ENCODE measurements around the gene MAF. TPM values are rescaled to one million over a fixed set of nuclear protein-coding genes. Genes with fewer than 3 reads are reported as not detected.
A peak's percentile ranks its signal among the peaks of the same experiment; 100 is the strongest.

MAF gene
- polyA plus RNA-seq, 1 donor (not counting 4 experiments of a cell fraction or from before 2014, with no cell fraction given) = 8.2 TPM

- H3K27ac ChIP-seq (ENCODE audit: control insufficient read depth, insufficient read depth, low read length) = peak overlapping the region; percentile 13
- no peaks in the 10 kb centered on the region for H3K9me3 ChIP-seq (ENCODE audit: control insufficient read depth, low read depth, low read length)
- no peaks in the 10 kb centered on the region for H3K9me1 ChIP-seq (ENCODE audit: control insufficient read depth, extremely low read depth, insufficient read depth, low read length)
- H3K4me2 ChIP-seq (ENCODE audit: control insufficient read depth, extremely low read depth, insufficient read depth, low read depth, low read length) = peak overlapping the region; percentile 100
- H3K36me3 ChIP-seq (ENCODE audit: control insufficient read depth in 2 of 2, extremely low read depth in 1 of 2, insufficient read depth in 2 of 2, low read length in 2 of 2) = no peaks in the 10 kb centered on the region
- H4K20me1 ChIP-seq (ENCODE audit: control insufficient read depth, extremely low read depth, insufficient read depth, low read length) = no peaks in the 10 kb centered on the region
- no peaks in the 10 kb centered on the region for H3K27me3 ChIP-seq (ENCODE audit: control insufficient read depth, extremely low read depth, insufficient read depth, low read length)
- peak; percentile 57 for FAIRE-seq
- H3K9ac ChIP-seq (ENCODE audit: control insufficient read depth, extremely low read depth, insufficient read depth, low read length) = peak overlapping the region; percentile 26
- no peak for DNase-seq (ENCODE audit: low read depth, low spot score)
- peak overlapping the region; percentile 78 for H2AFZ ChIP-seq (ENCODE audit: control insufficient read depth, low read length)
- TF ChIP-seq EZH2 (IDR thresholded peaks at IDR 0.05; ENCODE audit: low read length) (no peak), CTCF (optimal IDR thresholded peaks at IDR 0.05 in 1 of 3, IDR thresholded peaks at IDR 0.05 in 1 of 3, conservative IDR thresholded peaks at IDR 0.05 in 1 of 3; ENCODE audit: extremely low read depth in 1 of 3, insufficient read depth in 2 of 3, low read length in 3 of 3) (no peak)
- dilution Hi-C loops (cut with MboI; ENCODE audit: extremely low pct_ligation_motif_present, low sequenced_read_pairs) = no loop called here
- H3K4me1 ChIP-seq (ENCODE audit: control insufficient read depth, extremely low read depth, insufficient read depth, low read length) = peaks cover 38% of the 10 kb centered on the region
- H3K79me2 ChIP-seq (ENCODE audit: control insufficient read depth, insufficient read depth, low read length) = peaks cover 15% of the 10 kb centered on the region
- H3K4me3 ChIP-seq (ENCODE audit: control insufficient read depth in 2 of 3, extremely low read depth in 1 of 3, insufficient read depth in 2 of 3, low read depth in 1 of 3, low read length in 3 of 3) = peak overlapping the region in 1 of 3 experiments; percentile 21
Observed at GRCh38 chr16:79602628-79603014, 2.1 kb upstream of the MAF start.

- dilution Hi-C loops (cut with MboI; ENCODE audit: extremely low pct_ligation_motif_present, low sequenced_read_pairs) = no loop called here
- FAIRE-seq = peak; percentile 86
- peak overlapping the region; percentile 100 for H3K4me2 ChIP-seq (ENCODE audit: control insufficient read depth, extremely low read depth, insufficient read depth, low read depth, low read length)
- peak; percentile 67 to 75 (median 74) for TF ChIP-seq CTCF (optimal IDR thresholded peaks at IDR 0.05 in 1 of 3, IDR thresholded peaks at IDR 0.05 in 1 of 3, conservative IDR thresholded peaks at IDR 0.05 in 1 of 3; ENCODE audit: extremely low read depth in 1 of 3, insufficient read depth in 2 of 3, low read length in 3 of 3)
- TF ChIP-seq EZH2 (IDR thresholded peaks at IDR 0.05; ENCODE audit: low read length) = no peak
- H3K4me1 ChIP-seq (ENCODE audit: control insufficient read depth, extremely low read depth, insufficient read depth, low read length) = peaks cover 34% of the 10 kb centered on the region
- H3K9me1 ChIP-seq (ENCODE audit: control insufficient read depth, extremely low read depth, insufficient read depth, low read length) = no peaks in the 10 kb centered on the region
- DNase-seq (ENCODE audit: low read depth, low spot score) = no peak
- peak overlapping the region; percentile 78 for H2AFZ ChIP-seq (ENCODE audit: control insufficient read depth, low read length)
- no peaks in the 10 kb centered on the region for H4K20me1 ChIP-seq (ENCODE audit: control insufficient read depth, extremely low read depth, insufficient read depth, low read length)
- no peaks in the 10 kb centered on the region for H3K9me3 ChIP-seq (ENCODE audit: control insufficient read depth, low read depth, low read length)
- H3K27me3 ChIP-seq (ENCODE audit: control insufficient read depth, extremely low read depth, insufficient read depth, low read length) = no peaks in the 10 kb centered on the region
- H3K4me3 ChIP-seq (ENCODE audit: control insufficient read depth in 2 of 3, extremely low read depth in 1 of 3, insufficient read depth in 2 of 3, low read depth in 1 of 3, low read length in 3 of 3) = peak overlapping the region; percentile 69 to 83 (median 78)
- peaks cover 18% of the 10 kb centered on the region for H3K79me2 ChIP-seq (ENCODE audit: control insufficient read depth, insufficient read depth, low read length)
- no peaks in the 10 kb centered on the region for H3K36me3 ChIP-seq (ENCODE audit: control insufficient read depth in 2 of 2, extremely low read depth in 1 of 2, insufficient read depth in 2 of 2, low read length in 2 of 2)
- H3K9ac ChIP-seq (ENCODE audit: control insufficient read depth, extremely low read depth, insufficient read depth, low read length) = peak overlapping the region; percentile 73
- peak overlapping the region; percentile 63 for H3K27ac ChIP-seq (ENCODE audit: control insufficient read depth, insufficient read depth, low read length)
Observed at GRCh38 chr16:79601931-79602627, 1.5 kb upstream of the MAF start.
